Ishikawa (cell line): ENCODE measurements around the gene PTPN7.

ENCODE experiments used
- CEBPB ChIP-seq: IDR thresholded peaks from 2 replicates; pipeline ENCODE4 v1.6.1; 2012
- CREB1 ChIP-seq: IDR thresholded peaks from 2 replicates; pipeline ENCODE4 v1.6.1; 2012; ENCODE audit warnings: low read depth
- EGR1 ChIP-seq: IDR thresholded peaks from 2 replicates; pipeline ENCODE4 v1.6.1; 2012
- EP300 ChIP-seq: IDR thresholded peaks from 2 replicates; pipeline ENCODE4 v1.6.1; 2012; ENCODE audit warnings: borderline replicate concordance
- FOXM1 ChIP-seq: IDR thresholded peaks from 2 replicates; pipeline ENCODE4 v1.6.1; 2012; ENCODE audit warnings: low read depth, borderline replicate concordance
- NFIC ChIP-seq: IDR thresholded peaks from 2 replicates; pipeline ENCODE4 v1.6.1; 2012
- RAD21 ChIP-seq: IDR thresholded peaks from 2 replicates; pipeline ENCODE4 v1.6.1; 2012; ENCODE audit warnings: low read depth
- REST ChIP-seq: IDR thresholded peaks from 2 replicates; pipeline ENCODE4 v1.6.1; 2012; ENCODE audit warnings: low read depth, mild to moderate bottlenecking
- TAF1 ChIP-seq: IDR thresholded peaks from 2 replicates; pipeline ENCODE4 v1.6.1; 2012; ENCODE audit warnings: low read depth, mild to moderate bottlenecking
- TCF12 ChIP-seq: IDR thresholded peaks from 2 replicates; pipeline ENCODE4 v1.6.1; 2012; ENCODE audit warnings: low read depth
- TEAD4 ChIP-seq: IDR thresholded peaks from 2 replicates; pipeline ENCODE4 v1.6.1; 2012
- USF1 ChIP-seq: IDR thresholded peaks from 2 replicates; pipeline ENCODE4 v1.6.1; 2012
- YY1 ChIP-seq: IDR thresholded peaks from 2 replicates; pipeline ENCODE4 v1.6.1; 2012; ENCODE audit warnings: low read depth
- ZBTB7A ChIP-seq: IDR thresholded peaks from 2 replicates; pipeline ENCODE4 v1.6.1; 2012; ENCODE audit warnings: low read depth
- TF ChIP-seq, protein P1 (sequence below): IDR thresholded peaks from 2 replicates; pipeline ENCODE4 v1.6.1; 2012

Gene PTPN7

DNA sequence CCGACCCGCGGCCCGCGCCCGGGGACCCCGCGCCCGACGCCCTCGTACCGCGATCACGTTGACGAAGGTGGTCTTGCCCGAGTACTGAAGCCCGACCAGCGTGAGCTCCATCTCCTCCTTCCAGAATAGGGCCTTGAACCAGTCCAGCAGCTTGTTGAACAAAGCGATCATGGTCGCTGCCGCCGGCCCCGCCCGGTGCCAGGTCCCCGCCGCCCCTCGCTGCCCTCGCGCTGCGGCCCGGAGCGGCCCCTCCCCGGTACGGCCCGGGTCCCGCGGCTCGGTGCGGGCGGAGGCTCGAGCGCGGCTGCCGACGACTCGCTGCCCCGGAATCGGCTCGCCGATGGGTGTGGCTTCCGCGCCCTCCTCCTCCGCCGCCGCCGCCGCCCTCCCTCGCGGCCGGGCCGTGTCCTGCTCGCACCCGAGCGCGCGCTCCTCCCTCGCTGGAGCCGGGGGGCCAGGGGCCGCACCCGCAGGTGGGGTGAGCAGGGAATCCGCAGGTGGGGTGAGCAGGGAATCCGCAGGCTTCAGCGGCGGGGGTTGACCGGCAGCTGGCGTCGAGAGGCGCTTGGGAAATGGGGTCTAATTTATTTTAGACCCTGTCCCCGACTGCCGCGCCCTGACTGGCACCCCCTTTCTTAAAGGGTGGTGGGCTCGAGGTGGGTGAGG lies 15.9 kb downstream of the PTPN7 start, which contains the start of gene ARL8A:
Gene ARL8A (minus strand): TSS at position 336 of the 666 bp plus-strand sequence. CDS start 165 bp downstream, at position 171.
- no peak for TF ChIP-seq YY1
- no peak for TF ChIP-seq EGR1
- TF ChIP-seq CREB1: no peak
- no peak for TF ChIP-seq TAF1
- TF ChIP-seq EP300: 0 out of 2 replicates have a peak, but pooled peaks have one; percentile 22
- TF ChIP-seq, protein P1, sequence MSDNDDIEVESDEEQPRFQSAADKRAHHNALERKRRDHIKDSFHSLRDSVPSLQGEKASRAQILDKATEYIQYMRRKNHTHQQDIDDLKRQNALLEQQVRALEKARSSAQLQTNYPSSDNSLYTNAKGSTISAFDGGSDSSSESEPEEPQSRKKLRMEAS: peak; percentile 53; the same call in 1 of the 2 replicates
- peak; percentile 71 for TF ChIP-seq ZBTB7A
- TF ChIP-seq USF1: no peak
- TF ChIP-seq NFIC: no peak
- TF ChIP-seq RAD21: no peak
- no peak for TF ChIP-seq TEAD4
- TF ChIP-seq REST: no peak

DNA sequence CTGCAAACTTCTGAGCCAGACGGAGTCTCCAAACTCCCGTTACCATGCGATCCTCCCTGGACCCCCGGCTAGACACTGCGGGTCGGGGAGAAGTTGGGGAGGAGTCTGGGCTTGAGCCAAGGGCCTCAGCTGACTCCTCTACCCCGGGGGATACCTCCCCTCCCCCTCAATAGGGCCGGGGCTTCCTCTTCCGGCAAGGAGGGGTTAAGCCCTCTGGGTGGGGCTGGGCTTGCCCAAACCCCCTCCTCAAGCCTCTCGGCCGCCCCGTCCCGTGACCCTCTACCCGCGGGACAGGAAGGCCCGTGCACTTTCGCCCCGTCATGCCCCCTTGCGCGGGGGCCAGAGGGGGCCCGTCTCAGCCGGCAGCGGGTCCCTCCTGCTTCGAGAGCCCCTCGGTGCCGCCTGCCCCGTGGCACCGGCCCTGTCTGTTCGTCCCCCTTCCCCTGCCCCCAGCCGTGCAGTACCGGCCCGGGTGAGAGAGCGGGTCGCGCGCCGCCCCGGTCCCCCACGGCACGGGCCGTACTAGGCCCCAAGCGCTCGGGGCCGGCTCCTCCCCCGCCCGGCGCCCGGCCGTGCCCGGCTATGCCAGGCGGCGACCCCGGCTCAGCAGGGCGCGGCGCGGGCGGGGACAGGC lies 16.5 kb downstream of the PTPN7 start:
- TF ChIP-seq USF1 (0 out of 2 replicates have a peak, but pooled peaks have one; percentile 7), EGR1 (no peak), TAF1 (0 out of 2 replicates have a peak, but pooled peaks have one; percentile 44), TEAD4 (no peak), TCF12 (no peak; the same call in 1 of the 2 replicates), YY1 (no peak), ZBTB7A (peak; percentile 97)

DNA sequence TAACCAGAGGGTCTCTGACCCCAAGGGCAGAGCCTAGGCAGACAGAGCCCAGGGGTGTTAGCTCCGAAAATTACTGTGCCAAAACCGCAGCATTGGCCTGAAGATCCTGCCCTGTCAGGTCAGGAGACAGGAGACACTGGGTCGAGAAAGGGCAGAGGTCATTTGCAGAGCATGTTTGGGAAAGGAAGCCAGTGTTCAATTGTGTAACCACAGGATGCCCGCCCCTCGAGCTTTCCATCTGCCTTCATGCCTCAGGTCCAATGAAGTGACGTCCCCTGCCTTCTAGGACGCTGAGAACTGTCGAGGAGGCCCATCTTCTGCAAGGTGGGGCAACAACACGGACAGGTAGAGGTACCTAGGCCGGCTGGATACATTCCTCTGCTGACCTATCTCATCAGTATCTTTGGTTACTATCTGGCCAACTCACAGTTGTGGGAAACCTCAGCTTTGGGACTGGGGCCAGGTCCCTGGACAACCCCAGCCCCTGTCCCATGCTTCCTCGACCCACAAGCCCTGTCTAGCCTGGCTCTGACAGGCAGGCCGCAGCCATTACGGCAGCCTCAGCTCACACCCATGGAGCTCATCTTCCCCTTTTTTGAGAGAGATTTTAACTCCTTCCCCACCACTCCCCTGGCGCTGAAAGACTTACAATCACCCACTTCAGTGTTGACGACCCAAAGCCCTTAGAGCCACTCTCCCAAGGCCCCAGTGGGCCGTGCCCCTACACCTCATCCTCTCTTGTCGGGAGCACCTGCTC lies 17.2 kb downstream of the PTPN7 start:
- no peak for TF ChIP-seq EGR1
- no peak for TF ChIP-seq RAD21
- peak; percentile 48; the same call in 1 of the 2 replicates for TF ChIP-seq YY1
- TF ChIP-seq EP300: no peak
- TF ChIP-seq, protein P1: no peak
- TF ChIP-seq FOXM1: no peak

- TF ChIP-seq REST (no peak), YY1 (no peak)
Observed at GRCh38 chr1:202140833-202141232, 19.6 kb downstream of the PTPN7 start.

DNA sequence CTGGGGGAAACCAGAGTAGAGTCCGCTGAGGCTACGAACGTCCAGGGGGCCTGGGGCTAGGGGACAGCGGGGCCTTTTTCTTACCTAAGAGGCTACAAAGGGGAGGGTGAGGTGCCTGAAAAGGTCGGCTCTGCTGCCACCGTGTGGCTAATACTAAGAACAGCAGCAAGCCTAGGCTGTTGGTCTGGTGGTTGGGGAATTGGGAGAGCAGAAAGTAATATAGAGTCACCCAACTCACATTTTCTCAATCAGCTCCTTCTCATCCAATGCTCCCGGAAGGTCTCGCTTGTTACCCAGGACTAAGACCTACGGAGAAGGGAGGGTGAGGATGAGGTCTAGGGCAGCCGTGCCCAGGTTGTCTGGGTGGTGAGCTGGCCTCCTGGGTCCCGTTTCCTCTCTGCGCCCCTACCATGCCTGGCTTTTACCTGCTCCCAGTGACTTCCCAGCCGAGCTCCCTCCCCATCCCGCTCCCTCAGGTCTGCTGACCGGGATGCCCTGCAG lies 25.1 kb downstream of the PTPN7 start:
- TF ChIP-seq RAD21 (peak; percentile 80), YY1 (no peak), TCF12 (no peak)
- TF ChIP-seq, protein P1: no peak

GRCh38 chr1:202134645-202135172 lies 25.7 kb downstream of the PTPN7 start:
- TF ChIP-seq ZBTB7A (no peak), FOXM1 (no peak), YY1 (no peak), CREB1 (no peak), EGR1 (no peak), RAD21 (no peak), USF1 (no peak), TEAD4 (no peak), EP300 (no peak), TCF12 (no peak), REST (no peak), CEBPB (no peak), NFIC (no peak), TAF1 (no peak)
- TF ChIP-seq, protein P1: no peak
